Stomach (tissue), 9 donors: ENCODE data around the gene METTL16. TPM values are rescaled to one million over a fixed set of nuclear protein-coding genes. Genes with fewer than 3 reads are reported as not detected.

Experiments
- DNase-seq, 2 donors: peaks; one replicate each; pipeline versions ENCODE4 v3.0.0 to v3.0.0-alpha.2; 2013 to 2019
- H3K27ac ChIP-seq, 5 donors: fragments of 200-600 bp in 4 of 5; sonication (generic) in 4 of 5; one replicate each; pipeline ENCODE4 v1.5.1; 2013 to 2019; ENCODE audit warnings: mild to moderate bottlenecking in 1 of 5, moderate library complexity in 1 of 5
- H3K27me3 ChIP-seq, 3 donors: fragments of 200-600 bp; sonication (generic); one replicate each; pipeline ENCODE4 v1.5.1; 2017 to 2019; ENCODE audit warnings: mixed run types in 1 of 3
- H3K36me3 ChIP-seq, 4 donors: fragments of 200-600 bp; sonication (generic); 1 replicate in 3 of 4; 2 replicates in 1 of 4; pipeline ENCODE4 v1.5.1; 2016 to 2019
- H3K4me1 ChIP-seq, 4 donors: fragments of 200-600 bp; sonication (generic); one replicate each; pipeline ENCODE4 v1.5.1; 2016 to 2019
- H3K4me3 ChIP-seq, 4 donors: fragments of 200-600 bp; sonication (generic) in 3 of 4; one replicate each; pipeline ENCODE4 v1.5.1; 2016 to 2019; ENCODE audit warnings: mild to moderate bottlenecking in 1 of 4
- H3K9me3 ChIP-seq, 4 donors: fragments of 200-600 bp; sonication (generic); one replicate each; pipeline ENCODE4 v1.5.1; 2016 to 2019
- EP300 ChIP-seq: sonication (generic); formaldehyde crosslinking; IDR thresholded peaks from one replicate; pipeline ENCODE4 v1.6.1; 2017; ENCODE audit warnings: antibody characterized with exemption
- POLR2A ChIP-seq, 4 donors: fragments of 450-650 bp; IDR thresholded peaks; one replicate each; pipeline ENCODE4 v1.6.1; 2016; ENCODE audit warnings: antibody characterized with exemption in 4 of 4, control low read depth in 2 of 4, mild to moderate bottlenecking in 1 of 4, moderate library complexity in 1 of 4
- POLR2AphosphoS5 ChIP-seq, 3 donors: sonication (generic); formaldehyde crosslinking; IDR thresholded peaks; one replicate each; pipeline ENCODE4 v1.6.1; 2016; ENCODE audit warnings: antibody characterized with exemption in 3 of 3
- WGBS, 5 donors: extraction: QIAGEN DNeasy Blood & Tissue Kit in 3 of 5; methylation state at CpG; one replicate each; pipeline versions ENCODE4 v1.1.5 to v1.1.7; 2013 to 2018; 5-methylcytosine and 5-hydroxymethylcytosine counted together
- intact Hi-C: fragments of 100-400 bp; cut with DNase I; formaldehyde crosslinking; loops from one replicate; pipeline ENCODE4 v1.15.1; 2023; ENCODE audit warnings: low total_unique reads
- polyA plus RNA-seq, 3 donors: library from polyadenylated mRNA; stranded (reverse); fragments of 200-250 nt; gene quantifications; one replicate each; pipeline ENCODE4 v1.2.3, GENCODE V29; 2013
- total RNA-seq, 5 donors: library from RNA; depleted of rRNA; stranded (reverse); fragments of >200 nt; gene quantifications; one replicate each; pipeline versions ENCODE4 v1.1.0 to v1.2.3, GENCODE V29; 2014 to 2016
- TF ChIP-seq, protein P1 (sequence below), 7 experiments: fragments of 450-650 bp in 4 of 7; fragments of 200-600 bp in 3 of 7; sonication (generic) in 3 of 7; IDR thresholded peaks; one replicate each; pipeline ENCODE4 v1.5.1; 2016 to 2019; ENCODE audit warnings: antibody characterized with exemption in 7 of 7, control low read depth in 2 of 7, mild to moderate bottlenecking in 1 of 7
- donor health status: healthy with polysubstance abuse.
- donor health status: Bipolar disorder and iron deficiency.
- donor health status: healthy.

Gene METTL16
- total and polyA plus RNA-seq, 8 donors, result 11.3 to 108 (median 16.6) TPM

DNA sequence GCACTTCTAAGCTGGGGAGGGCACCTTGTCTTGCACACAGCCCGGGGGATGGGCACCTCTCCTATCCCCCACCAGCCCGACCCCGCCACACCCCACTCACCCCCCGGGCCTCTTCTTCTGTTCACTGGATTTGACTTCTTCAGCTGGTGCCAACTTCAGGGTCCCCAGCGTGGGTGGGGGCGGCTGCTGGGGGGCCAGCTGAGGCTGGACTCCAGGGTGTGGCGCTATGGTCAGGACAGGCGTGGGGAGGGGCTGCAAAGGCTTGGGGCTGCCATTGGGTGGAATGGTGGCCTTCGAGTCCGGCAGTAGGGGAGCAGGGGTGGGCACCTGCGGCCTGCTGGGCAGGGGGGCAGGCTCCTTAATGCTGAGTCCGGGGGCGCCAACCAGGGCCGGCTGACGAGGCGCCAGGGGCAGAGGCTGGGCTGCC, 116.9 kb downstream of the METTL16 start:
- TF ChIP-seq, protein P1, sequence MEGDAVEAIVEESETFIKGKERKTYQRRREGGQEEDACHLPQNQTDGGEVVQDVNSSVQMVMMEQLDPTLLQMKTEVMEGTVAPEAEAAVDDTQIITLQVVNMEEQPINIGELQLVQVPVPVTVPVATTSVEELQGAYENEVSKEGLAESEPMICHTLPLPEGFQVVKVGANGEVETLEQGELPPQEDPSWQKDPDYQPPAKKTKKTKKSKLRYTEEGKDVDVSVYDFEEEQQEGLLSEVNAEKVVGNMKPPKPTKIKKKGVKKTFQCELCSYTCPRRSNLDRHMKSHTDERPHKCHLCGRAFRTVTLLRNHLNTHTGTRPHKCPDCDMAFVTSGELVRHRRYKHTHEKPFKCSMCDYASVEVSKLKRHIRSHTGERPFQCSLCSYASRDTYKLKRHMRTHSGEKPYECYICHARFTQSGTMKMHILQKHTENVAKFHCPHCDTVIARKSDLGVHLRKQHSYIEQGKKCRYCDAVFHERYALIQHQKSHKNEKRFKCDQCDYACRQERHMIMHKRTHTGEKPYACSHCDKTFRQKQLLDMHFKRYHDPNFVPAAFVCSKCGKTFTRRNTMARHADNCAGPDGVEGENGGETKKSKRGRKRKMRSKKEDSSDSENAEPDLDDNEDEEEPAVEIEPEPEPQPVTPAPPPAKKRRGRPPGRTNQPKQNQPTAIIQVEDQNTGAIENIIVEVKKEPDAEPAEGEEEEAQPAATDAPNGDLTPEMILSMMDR (IDR thresholded peaks at IDR 0.05), result no peak
- TF ChIP-seq EP300 (no peak), POLR2A (IDR thresholded peaks at IDR 0.05) (no peak), POLR2AphosphoS5 (IDR thresholded peaks at IDR 0.05) (no peak)
- Histone ChIP-seq H3K9me3 (no peaks in the 10 kb centered on the region), H3K27me3 (no peaks in the 10 kb centered on the region), H3K4me3 (peak overlapping the region in 2 of 4 donors; percentile 68 to 78), H3K27ac (peak overlapping the region; percentile 92 to 100 (median 99)), H3K36me3 (peaks cover 0 to 3% (median 1%) of the 10 kb centered on the region in 4 donors), H3K4me1 (peaks cover 65 to 85% (median 80%) of the 10 kb centered on the region in 4 donors)
- no peak for DNase-seq
- intact Hi-C loops, result no loop called here
- WGBS, 5 donors, result 77 to 89% (median 86%) methylated on average over 11 to 16 of the region's 16 CpGs

DNA sequence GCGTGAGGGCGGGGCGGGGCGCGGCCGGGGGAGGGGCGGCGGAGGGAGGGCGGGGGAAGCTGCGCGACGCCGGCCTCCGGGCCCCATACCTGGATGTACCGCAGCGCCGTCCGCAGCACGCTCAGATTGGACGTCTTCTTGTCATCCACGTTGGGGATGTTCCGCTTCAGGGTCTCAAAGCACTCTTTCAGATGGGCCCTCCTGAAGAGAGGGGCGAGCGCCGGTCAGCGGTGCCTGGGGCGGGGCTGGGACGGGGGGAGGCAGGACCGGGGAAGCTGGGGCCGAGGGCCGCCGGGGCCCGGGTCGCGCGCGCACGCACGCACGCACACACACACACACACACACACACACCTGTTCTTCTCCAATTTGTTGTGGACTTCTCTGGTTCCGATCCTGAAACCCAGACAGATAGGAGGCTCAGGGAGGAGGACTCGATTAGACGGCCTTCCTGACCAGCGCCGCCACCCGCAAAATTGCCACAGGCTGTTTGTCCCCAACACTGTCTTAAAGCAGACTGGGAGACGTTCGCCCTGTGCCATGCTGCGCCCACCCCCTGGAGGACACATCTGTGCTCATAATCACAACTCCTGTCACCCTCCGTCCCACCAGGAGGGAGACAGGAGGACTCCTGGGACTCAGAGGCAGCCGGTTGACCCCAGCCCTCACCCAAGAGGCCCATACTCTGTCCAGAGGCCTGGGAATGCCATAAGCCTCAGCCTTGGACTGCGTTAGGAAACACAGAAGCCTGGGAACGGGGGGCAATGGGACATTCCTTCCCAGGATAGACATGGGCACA, 117.5 kb downstream of the METTL16 start:
- intact Hi-C loops, result no loop called here
- Histone ChIP-seq H3K9me3 (no peaks in the 10 kb centered on the region), H3K27ac (peak overlapping the region; percentile 74 to 100 (median 99)), H3K4me3 (peak overlapping the region; percentile 68 to 82 (median 75)), H3K36me3 (peaks cover 0 to 9% (median 4%) of the 10 kb centered on the region in 4 donors), H3K27me3 (no peaks in the 10 kb centered on the region), H3K4me1 (peaks cover 63 to 85% (median 82%) of the 10 kb centered on the region in 4 donors)
- WGBS, 5 donors, result 20 to 37% (median 29%) methylated on average over 27 to 53 of the region's 53 CpGs
- TF ChIP-seq, protein P1 (IDR thresholded peaks at IDR 0.05), result no peak
- TF ChIP-seq EP300 (no peak), POLR2A (IDR thresholded peaks at IDR 0.05) (no peak), POLR2AphosphoS5 (IDR thresholded peaks at IDR 0.05) (no peak)
- no peak for DNase-seq

DNA sequence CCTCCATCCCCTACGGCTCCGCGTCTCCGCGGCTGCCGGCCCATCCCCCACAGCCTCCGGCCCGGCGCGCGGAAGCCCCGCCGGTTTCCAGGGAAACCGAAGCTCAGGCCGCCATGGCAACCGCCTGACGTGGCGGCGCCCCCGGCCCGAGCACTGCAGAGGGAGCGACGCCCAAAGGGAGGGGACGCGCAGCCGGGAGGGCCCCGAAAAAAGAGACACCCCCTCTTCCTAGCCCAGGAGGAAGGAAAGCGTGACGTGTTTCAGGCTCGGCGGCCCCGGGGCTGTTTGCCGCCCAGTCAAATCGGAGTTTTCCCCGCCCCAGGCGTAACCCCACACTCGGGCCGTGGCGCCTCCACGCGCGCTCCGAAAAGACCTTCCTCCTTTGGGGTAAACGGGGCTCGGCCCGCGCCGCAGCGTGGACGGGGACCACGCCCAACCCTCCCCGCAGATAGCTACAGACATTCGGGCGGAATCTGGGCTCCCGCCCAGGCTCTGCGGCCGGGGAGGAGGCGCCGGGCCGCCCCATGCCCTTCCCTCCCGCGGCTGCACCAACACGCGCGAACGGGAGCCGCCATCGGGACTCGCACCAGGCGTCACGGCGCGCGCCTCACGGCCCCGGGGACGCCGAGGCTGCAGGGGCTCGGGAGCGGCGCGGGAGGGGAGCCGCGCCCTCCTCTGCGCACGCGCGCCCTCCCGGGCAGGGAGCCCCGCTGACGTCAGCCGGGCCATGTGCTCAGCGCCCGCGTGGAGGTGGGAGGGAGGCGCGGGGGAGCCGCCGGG, 118.3 kb downstream of the METTL16 start:
- no peaks in the 10 kb centered on the region for H3K27me3 ChIP-seq
- no peaks in the 10 kb centered on the region for H3K9me3 ChIP-seq
- H3K4me1 ChIP-seq, result peaks cover 55 to 83% (median 76%) of the 10 kb centered on the region in 4 donors
- 0 to 1% (median 0%) methylated on average over 16 to 99 of the region's 99 CpGs; no CpG with 5 or more reads in 1 of the 5 donors for WGBS, 5 donors
- peak overlapping the region; percentile 68 to 82 (median 75) for H3K4me3 ChIP-seq
- peak overlapping the region; percentile 88 to 100 (median 99) for H3K27ac ChIP-seq
- H3K36me3 ChIP-seq, result peaks cover 0 to 9% (median 4%) of the 10 kb centered on the region in 4 donors
- TF ChIP-seq EP300 (no peak), POLR2A (IDR thresholded peaks at IDR 0.05) (peak in 2 of 4 donors; percentile 8 to 39), POLR2AphosphoS5 (IDR thresholded peaks at IDR 0.05) (peak; percentile 43 to 82 (median 58))
- TF ChIP-seq, protein P1 (IDR thresholded peaks at IDR 0.05), result no peak
- intact Hi-C loops, result no loop called here
- peak; percentile 95 to 97 for DNase-seq
